HG02798 (cell line): ENCODE data around the gene SOBP.

Experiments
- ATAC-seq: cut with Tn5 transposase; IDR thresholded peaks from one replicate; pipeline ENCODE4 v1.9.1; 2021; ENCODE audit warnings: mild to moderate bottlenecking; ENCODE audit not compliant: unreplicated experiment, poor library complexity

SOBP gene

GRCh38 chr6:107607116-107607515, 117.2 kb downstream of the SOBP start:
- no peak for ATAC-seq

DNA sequence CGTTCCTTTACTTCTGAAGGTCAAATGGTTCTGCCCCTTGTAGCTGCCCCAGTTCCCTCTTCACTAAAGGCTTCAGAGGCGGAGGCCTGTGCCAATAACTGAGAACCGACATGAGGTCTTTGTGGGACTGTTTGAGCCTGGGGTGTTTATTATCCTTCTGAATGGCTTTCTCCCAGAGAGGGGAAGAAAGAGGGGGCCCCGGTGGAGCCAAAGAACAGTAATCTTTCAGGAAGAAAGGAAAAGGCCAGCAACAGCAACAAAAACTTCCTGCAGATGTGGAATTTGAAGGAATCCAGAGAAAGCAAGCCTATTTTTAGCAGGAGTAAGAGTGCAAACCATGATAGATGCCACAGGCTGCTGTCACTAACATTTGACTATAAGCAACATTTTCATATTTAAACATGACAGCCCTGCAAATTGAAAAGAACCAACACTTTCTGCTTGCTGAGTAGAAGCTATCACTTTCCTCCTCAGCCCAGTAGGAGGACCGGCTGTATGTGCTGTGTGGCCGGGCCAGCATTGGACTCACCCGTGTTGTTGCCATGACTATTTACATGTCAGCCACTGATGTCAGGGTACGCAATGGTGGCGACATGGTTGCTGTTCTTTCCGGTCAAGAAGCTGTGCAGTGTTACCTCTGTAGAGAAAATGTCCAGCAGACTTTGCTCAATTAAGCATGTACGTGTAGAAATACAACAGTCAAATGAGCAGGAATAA, 121.3 kb downstream of the SOBP start:
- ATAC-seq, result no peak

DNA sequence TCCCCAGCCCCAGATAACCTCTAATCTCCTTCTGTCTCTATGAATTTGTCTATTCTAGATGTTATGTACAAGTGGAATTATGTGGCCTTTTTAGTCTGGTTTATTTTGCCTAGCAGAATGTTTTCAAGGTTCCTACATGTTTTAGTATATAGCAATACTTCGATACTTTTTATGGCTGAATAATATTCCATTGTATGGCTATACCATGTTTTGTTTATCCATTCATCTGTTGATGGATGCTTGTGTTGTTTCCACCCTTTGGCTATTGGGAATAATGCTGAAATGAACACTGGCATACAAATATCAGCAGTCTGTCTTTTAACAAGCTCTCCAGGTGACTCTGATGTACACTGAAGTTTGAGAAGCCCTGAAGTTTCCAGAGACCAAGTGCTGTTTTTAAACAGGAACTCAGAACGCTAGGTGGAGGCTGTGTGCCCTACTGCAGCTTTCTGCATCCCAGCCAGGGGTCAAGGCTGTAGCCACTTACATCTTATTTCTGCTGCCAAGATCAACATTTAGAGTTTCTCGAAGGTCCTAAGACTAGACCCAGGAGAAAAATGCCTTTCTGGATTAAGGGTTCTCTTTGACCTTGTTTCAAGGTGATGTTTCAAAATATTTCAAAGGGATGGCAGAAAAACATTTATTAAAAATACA, 123.0 kb downstream of the SOBP start:
- no peak for ATAC-seq

DNA sequence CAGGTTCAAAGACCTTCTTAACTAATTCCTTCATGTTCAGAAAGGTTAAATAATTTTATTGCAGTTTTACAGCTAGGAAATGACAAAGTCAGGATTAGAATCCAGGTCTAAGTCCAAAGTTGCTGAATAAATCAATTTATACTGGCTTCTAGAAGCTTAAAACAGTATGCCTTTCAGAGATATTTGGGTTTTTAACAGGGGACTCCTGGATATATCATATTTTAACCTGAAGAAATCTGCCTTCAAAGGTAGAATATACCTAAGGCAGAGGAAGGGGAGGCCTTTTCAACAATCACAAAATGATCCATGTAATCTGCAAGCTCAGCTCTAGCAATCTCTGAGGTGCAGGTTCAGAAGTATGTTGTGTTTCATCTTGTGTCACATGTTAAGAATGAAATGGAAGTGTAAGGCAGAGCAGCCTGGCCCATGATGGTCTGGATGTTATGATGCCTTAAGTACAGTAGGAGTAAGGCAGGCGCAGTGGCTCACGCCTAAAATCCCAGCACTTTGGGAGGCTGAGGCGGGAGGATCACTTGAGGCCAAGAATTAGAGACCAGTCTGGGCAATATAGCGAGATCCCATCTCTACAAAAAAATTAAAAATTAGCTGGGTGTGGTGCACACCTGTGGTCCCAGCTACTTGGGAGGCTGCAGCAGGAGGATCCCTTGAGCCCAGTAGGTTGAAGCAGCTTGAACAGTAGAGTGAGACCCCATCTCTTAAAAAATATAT, 123.9 kb downstream of the SOBP start:
- no peak for ATAC-seq

DNA sequence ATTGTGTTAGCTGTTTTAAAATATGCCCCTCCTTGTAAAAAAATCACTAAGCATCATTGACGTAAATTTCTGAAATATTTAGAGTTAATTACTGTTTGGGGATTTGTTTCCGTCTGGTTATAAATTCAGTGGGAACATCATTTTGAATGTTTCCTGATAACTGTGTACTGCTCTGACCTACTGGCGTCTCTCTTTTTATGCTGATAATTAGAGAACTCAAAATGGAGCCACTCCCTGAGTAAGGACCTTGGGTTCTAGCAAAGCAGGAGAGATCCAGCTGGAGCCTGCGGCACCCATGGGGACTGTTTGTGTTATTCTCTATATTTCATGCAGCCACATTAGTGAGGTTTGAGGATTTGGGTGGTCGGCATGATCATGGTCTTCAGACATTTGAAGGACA, 124.9 kb downstream of the SOBP start:
- ATAC-seq, result no peak

GRCh38 chr6:107616775-107617174, 126.9 kb downstream of the SOBP start:
- ATAC-seq, result no peak

- ATAC-seq, result no peak
Observed at GRCh38 chr6:107617341-107617932, 127.5 kb downstream of the SOBP start.

GRCh38 chr6:107618672-107619071, 128.8 kb downstream of the SOBP start:
- ATAC-seq, result peak; percentile 98

DNA sequence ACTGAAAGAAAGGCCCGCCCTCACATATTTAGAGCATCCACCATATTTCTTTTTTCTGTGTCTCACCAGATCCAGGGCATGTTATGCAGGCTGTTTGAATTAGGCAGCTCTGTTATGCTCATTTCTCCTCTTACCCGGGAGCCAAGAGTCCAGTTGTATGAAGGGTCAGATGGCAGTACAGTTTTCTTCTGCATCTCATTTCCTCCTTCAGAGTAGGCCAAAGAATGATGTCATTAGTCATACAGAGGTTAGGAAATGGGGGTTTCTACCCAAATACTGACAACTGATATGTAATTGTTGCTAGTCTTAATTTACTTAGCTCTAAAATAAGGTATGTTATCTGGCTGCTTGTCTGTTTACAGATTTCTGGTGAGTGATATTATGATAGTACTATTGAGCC, 130.8 kb downstream of the SOBP start:
- no peak for ATAC-seq

DNA sequence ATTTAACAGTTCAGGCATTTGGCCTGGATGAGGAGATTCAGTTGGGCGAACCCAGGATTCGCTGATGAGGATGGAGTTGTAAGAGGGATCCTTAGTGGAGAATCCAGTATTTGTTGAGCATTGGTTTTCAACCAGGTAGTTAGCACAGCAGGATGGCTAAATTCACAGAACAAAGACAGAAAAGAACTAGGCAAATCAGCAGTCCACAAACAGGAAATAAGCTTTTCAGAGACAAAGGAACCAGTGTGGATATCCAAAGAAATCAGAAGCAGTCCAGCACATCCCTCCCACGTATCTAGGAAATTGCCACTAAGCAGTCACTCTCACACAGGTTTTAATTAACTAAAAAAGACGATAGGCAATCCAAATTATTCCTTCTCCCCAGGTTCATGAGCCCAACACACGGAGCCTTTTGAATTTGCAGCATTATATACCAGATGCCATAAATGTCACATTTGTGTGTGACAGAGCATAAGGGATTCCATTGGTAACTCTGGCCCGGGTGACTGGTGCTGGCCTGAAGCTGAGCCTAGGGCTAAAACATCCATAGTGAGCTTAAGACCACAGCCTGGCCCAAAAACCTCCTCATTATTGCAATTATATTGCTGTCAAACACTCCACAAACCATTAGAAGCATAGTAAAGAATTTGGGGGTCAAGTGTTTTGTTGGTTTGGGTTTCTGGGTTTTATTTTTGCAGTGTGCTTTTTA, 131.5 kb downstream of the SOBP start:
- no peak for ATAC-seq

- ATAC-seq, result no peak
Observed at GRCh38 chr6:107622269-107622668, 132.4 kb downstream of the SOBP start.

DNA sequence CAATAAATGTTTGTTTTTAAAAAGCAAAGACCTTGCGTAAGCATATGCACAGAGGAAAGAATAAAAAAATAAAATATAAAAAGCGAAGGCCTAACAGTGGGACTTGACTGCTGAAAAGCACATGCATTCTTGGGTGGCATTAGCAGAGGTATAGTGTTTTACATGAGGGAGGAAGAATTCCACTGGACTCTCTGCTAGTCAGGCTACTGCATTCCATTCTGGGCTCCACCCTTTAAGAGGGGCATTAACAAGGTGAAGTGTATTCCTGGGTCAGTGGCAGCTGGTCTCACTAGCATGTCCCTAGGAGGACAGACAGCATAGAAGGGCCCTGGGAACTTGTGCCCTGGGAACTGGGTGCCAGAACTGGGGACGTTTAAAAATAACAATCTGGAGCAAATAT, 134.1 kb downstream of the SOBP start:
- ATAC-seq, result no peak

- ATAC-seq, result no peak
Observed at GRCh38 chr6:107624541-107624940, 134.6 kb downstream of the SOBP start.

- no peak for ATAC-seq
Observed at GRCh38 chr6:107625264-107625663, 135.3 kb downstream of the SOBP start.

- no peak for ATAC-seq
Observed at GRCh38 chr6:107626645-107627044, 136.7 kb downstream of the SOBP start.

DNA sequence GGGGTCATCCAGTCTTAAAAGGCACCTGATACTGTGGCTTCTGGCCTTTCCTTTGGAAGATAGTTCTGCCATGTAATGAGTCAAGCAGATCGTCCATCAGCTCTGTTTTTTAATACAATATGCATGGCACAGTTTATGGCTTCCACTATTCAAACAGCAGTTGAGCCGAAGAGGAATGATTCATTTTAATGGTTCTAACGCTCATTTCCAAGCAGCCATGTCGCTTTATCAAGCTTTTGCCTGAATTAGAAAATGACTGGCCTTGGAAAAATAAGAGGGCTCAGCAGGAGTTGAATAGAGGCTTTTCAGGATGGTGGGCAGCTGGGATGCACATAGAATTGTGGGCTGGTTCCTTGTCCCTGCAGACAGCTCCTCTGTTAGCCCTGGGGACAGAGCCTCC, 138.1 kb downstream of the SOBP start:
- ATAC-seq, result no peak

DNA sequence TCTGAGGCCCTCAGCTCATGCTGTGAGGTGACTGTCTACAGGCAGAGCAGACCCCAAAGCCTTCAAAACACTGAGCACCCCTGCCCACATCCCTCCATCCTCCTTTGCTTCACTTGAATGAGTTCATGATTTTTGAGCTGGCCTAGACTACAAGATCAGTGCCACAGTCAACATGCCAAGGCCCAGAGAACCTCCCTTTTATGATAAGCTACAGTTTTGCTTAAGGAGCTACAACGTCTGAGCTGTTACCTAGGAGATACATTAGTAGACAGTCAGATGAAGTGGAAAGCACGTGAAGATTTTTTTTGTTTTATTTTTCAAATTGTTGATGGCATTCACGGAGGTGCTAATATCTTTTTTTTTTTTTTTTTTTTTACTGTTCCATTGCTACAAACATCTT, 139.0 kb downstream of the SOBP start:
- ATAC-seq, result no peak

- ATAC-seq, result no peak
Observed at GRCh38 chr6:107629548-107630129, 139.7 kb downstream of the SOBP start.

DNA sequence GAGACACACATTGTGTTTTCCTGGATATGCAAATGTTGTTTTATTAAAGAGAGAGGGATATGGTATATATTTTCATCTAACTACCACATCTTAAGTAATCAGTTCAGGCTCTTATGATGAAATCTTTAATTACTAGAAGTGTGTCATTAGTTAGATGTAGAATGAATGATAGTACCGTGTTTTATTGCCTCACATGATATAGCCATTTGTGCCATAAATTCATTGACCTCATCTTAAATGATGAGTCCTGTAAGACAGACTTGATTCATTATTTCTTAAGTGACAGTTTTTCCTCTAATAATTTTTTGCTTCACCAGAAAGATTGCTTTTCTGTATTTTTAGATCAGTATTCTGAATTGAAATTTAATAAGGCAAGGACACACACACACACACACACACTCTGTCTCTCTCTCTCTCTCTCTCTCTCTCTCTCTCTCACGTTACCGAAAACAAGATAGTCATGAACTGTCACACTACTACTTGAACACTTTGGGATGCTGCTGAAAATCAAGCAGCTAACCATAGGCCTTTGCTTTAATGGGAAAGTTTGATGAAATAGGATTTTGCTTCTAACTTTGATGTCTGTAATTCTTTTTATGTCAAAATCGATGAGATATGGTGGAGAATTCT, 140.5 kb downstream of the SOBP start:
- ATAC-seq, result no peak
